ENCODE results near the gene RHOA.

RHOA gene

DNA sequence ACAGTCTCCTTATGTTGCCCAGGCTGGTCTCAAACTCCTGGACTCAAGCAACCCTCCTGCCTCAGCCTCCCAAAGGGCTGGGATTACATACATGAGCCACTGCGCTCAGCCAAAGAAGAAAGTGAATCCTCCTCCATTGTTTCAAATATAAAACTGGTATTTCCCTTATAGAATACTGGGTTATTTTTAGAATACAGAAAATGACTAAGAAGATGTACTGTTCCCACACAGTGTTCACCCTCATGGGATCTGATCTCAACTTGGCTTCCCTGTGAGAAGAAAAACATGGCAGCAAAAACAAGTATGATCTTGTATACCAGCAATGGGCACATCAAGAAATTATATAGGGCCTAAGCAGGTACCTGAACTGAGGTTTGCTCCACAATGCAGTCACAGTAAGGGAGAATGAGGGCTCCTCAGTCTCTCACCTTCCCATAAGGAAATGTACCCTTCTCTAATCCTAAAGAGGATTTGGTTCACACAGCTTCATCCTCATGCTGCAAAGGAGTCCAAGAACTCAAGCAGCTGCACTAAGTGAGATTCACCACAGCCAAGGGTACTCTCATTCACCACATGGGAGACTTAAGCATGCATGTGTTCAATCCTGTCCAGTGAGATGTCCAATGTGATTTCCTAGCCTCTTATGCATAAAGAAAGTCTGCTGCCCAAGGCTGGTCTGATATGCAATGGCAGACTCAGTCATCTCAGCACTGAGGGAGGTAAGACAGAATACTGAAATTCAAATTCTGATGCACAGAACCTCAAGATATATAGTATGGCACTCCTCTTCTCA lies 97.7 kb downstream of the RHOA start:
- WGBS: 80% methylated on average over 1 of the region's 1 CpG
- Histone ChIP-seq H3K4me3 (ENCODE audit: low read length) (no peak overlapping the region), H3K36me3 (ENCODE audit: insufficient read depth, low read length) (peaks cover 41% of the 10 kb centered on the region), H3K27me3 (ENCODE audit: insufficient read depth, low read length) (no peaks in the 10 kb centered on the region), H3K9ac (ENCODE audit: low read depth, low read length) (no peak overlapping the region), H3K27ac (ENCODE audit: low read depth, low read length) (no peak overlapping the region), H3K4me1 (ENCODE audit: insufficient read depth, low read length) (no peaks in the 10 kb centered on the region), H3K9me3 (ENCODE audit: insufficient read depth, low read depth, low read length) (no peaks in the 10 kb centered on the region)

GRCh38 chr3:49311283-49311682 lies 100.5 kb downstream of the RHOA start:
- H3K4me1 ChIP-seq (ENCODE audit: insufficient read depth, low read length): no peaks in the 10 kb centered on the region
- H3K9me3 ChIP-seq (ENCODE audit: insufficient read depth, low read depth, low read length): no peaks in the 10 kb centered on the region
- H3K4me3 ChIP-seq (ENCODE audit: low read length): no peak overlapping the region
- H3K36me3 ChIP-seq (ENCODE audit: insufficient read depth, low read length): peaks cover 39% of the 10 kb centered on the region
- H3K27me3 ChIP-seq (ENCODE audit: insufficient read depth, low read length): no peaks in the 10 kb centered on the region
- H3K9ac ChIP-seq (ENCODE audit: low read depth, low read length): no peak overlapping the region
- H3K27ac ChIP-seq (ENCODE audit: low read depth, low read length): no peak overlapping the region
- 95% methylated on average over 3 of the region's 3 CpGs for WGBS

DNA sequence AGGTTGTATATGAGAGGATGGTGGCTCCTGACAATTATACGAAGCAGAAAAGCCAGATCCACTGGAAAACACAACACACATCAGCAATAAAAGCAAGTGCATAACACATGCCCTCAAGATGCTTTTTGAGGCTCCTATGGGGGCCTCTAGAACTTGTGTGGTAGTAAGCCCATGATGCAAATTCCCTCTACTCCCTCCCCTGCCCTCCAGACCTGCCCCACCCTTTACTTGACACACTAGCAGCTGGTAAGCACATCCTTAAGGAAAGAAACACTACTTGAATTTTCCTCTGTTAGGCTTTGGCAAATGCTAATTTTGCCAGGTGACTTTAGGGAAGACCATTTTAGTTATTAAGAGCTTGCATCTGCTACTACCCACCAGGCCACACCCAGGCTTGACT lies 101.1 kb downstream of the RHOA start:
- Histone ChIP-seq H3K27me3 (ENCODE audit: insufficient read depth, low read length) (no peaks in the 10 kb centered on the region), H3K9me3 (ENCODE audit: insufficient read depth, low read depth, low read length) (no peaks in the 10 kb centered on the region), H3K27ac (ENCODE audit: low read depth, low read length) (no peak overlapping the region), H3K4me3 (ENCODE audit: low read length) (no peak overlapping the region), H3K4me1 (ENCODE audit: insufficient read depth, low read length) (no peaks in the 10 kb centered on the region), H3K9ac (ENCODE audit: low read depth, low read length) (no peak overlapping the region), H3K36me3 (ENCODE audit: insufficient read depth, low read length) (peaks cover 43% of the 10 kb centered on the region)
- WGBS: no CpG with 5 or more reads among the region's 1 CpG
